Stimulated activated naive CD8-positive, alpha-beta T cell treated with anti-CD3 and anti-CD28 coated beads, Interleukin-15, Interleukin-2, amounts not matched to agents 100 ng/mL and 50 ng/mL, for 24 hours (primary cell): ENCODE measurements around the gene WDR82.
"Not testable (repeated sequence)": the region's sequence is repeated elsewhere in the genome, so short reads cannot be mapped to it uniquely, and the experiment has no call there.

ENCODE experiments used
- H3K27ac Mint-ChIP-seq: one replicate; pipeline ENCODE4 v1.8.0; 2021; ENCODE audit warnings: mild to moderate bottlenecking, mixed read lengths
- H3K27me3 Mint-ChIP-seq: one replicate; pipeline ENCODE4 v1.8.0; 2021; ENCODE audit warnings: mixed read lengths
- H3K36me3 Mint-ChIP-seq: one replicate; pipeline ENCODE4 v1.8.0; 2021; ENCODE audit warnings: low read depth, mixed read lengths
- H3K4me1 Mint-ChIP-seq: one replicate; pipeline ENCODE4 v1.8.0; 2021; ENCODE audit warnings: low read depth, mixed read lengths
- H3K4me3 Mint-ChIP-seq: one replicate; pipeline ENCODE4 v1.8.0; 2021; ENCODE audit warnings: mild to moderate bottlenecking, mixed read lengths
- H3K9me3 Mint-ChIP-seq: one replicate; pipeline ENCODE4 v1.8.0; 2021; ENCODE audit warnings: mixed read lengths

Gene WDR82

GRCh38 chr3:52283306-52283705 is 4.9 kb upstream of the WDR82 start:
- Mint-ChIP-seq H3K4me1 (peaks cover 64% of the 10 kb centered on the region), H3K27me3 (no peaks in the 10 kb centered on the region), H3K9me3 (no peaks in the 10 kb centered on the region), H3K36me3 (peaks cover 13% of the 10 kb centered on the region), H3K27ac (peak overlapping the region; percentile 72), H3K4me3 (no peak overlapping the region)

- no peaks in the 10 kb centered on the region for H3K27me3 Mint-ChIP-seq
- peak overlapping the region; percentile 44 for H3K4me3 Mint-ChIP-seq
- H3K4me1 Mint-ChIP-seq: peaks cover 68% of the 10 kb centered on the region
- no peaks in the 10 kb centered on the region for H3K9me3 Mint-ChIP-seq
- peaks cover 21% of the 10 kb centered on the region for H3K36me3 Mint-ChIP-seq
- H3K27ac Mint-ChIP-seq: peak overlapping the region; percentile 85
Observed at GRCh38 chr3:52281981-52282801, 3.7 kb upstream of the WDR82 start.

GRCh38 chr3:52280050-52280461 is 1.6 kb upstream of the WDR82 start:
- peaks cover 37% of the 10 kb centered on the region for H3K36me3 Mint-ChIP-seq
- no peaks in the 10 kb centered on the region for H3K27me3 Mint-ChIP-seq
- peak overlapping the region; percentile 93 for H3K27ac Mint-ChIP-seq
- H3K4me1 Mint-ChIP-seq: peaks cover 78% of the 10 kb centered on the region
- peak overlapping the region; percentile 97 for H3K4me3 Mint-ChIP-seq
- no peaks in the 10 kb centered on the region for H3K9me3 Mint-ChIP-seq

GRCh38 chr3:52279596-52279995 is 1.1 kb upstream of the WDR82 start:
- Mint-ChIP-seq H3K4me3 (peak overlapping the region; percentile 97), H3K36me3 (peaks cover 37% of the 10 kb centered on the region), H3K4me1 (peaks cover 83% of the 10 kb centered on the region), H3K27me3 (no peaks in the 10 kb centered on the region), H3K9me3 (no peaks in the 10 kb centered on the region), H3K27ac (peak overlapping the region; percentile 93)

GRCh38 chr3:52277972-52278509 is 408 bp downstream of the WDR82 start:
- Mint-ChIP-seq H3K27ac (peak overlapping the region; percentile 94), H3K9me3 (no peaks in the 10 kb centered on the region), H3K27me3 (no peaks in the 10 kb centered on the region), H3K4me3 (peak overlapping the region; percentile 97), H3K36me3 (peaks cover 53% of the 10 kb centered on the region), H3K4me1 (peaks cover 86% of the 10 kb centered on the region)

- H3K4me1 Mint-ChIP-seq: peaks cover 87% of the 10 kb centered on the region
- no peaks in the 10 kb centered on the region for H3K9me3 Mint-ChIP-seq
- peak overlapping the region; percentile 97 for H3K4me3 Mint-ChIP-seq
- H3K36me3 Mint-ChIP-seq: peaks cover 59% of the 10 kb centered on the region
- H3K27ac Mint-ChIP-seq: peak overlapping the region; percentile 94
- H3K27me3 Mint-ChIP-seq: no peaks in the 10 kb centered on the region
Observed at GRCh38 chr3:52277071-52277964, 1.1 kb downstream of the WDR82 start.

GRCh38 chr3:52274781-52275180 is 3.7 kb downstream of the WDR82 start:
- H3K27me3 Mint-ChIP-seq: not testable (repeated sequence)

GRCh38 chr3:52272831-52273230 is 5.6 kb downstream of the WDR82 start:
- H3K27ac Mint-ChIP-seq: peak overlapping the region; percentile 94
- H3K36me3 Mint-ChIP-seq: peaks cover 89% of the 10 kb centered on the region
- H3K9me3 Mint-ChIP-seq: no peaks in the 10 kb centered on the region
- H3K4me3 Mint-ChIP-seq: peak overlapping the region; percentile 97
- H3K27me3 Mint-ChIP-seq: no peaks in the 10 kb centered on the region
- H3K4me1 Mint-ChIP-seq: peaks cover 93% of the 10 kb centered on the region

More at GRCh38 chr3:52274781-52275180, 3.7 kb downstream of the WDR82 start:
- Mint-ChIP-seq H3K27ac (peak overlapping the region; percentile 94), H3K36me3 (peaks cover 78% of the 10 kb centered on the region), H3K4me1 (peaks cover 87% of the 10 kb centered on the region), H3K4me3 (peak overlapping the region; percentile 97)
- H3K9me3 Mint-ChIP-seq: not testable (repeated sequence)

GRCh38 chr3:52272172-52272571 is 6.3 kb downstream of the WDR82 start:
- not testable (repeated sequence) for H3K27me3 Mint-ChIP-seq, H3K9me3 Mint-ChIP-seq
- Mint-ChIP-seq H3K36me3 (peaks cover 89% of the 10 kb centered on the region), H3K27ac (peak overlapping the region; percentile 86), H3K4me3 (peak overlapping the region; percentile 97), H3K4me1 (peaks cover 95% of the 10 kb centered on the region)

- Mint-ChIP-seq H3K27ac (peak overlapping the region; percentile 86), H3K4me3 (peak overlapping the region; percentile 97), H3K4me1 (peaks cover 94% of the 10 kb centered on the region), H3K9me3 (no peaks in the 10 kb centered on the region), H3K36me3 (peaks cover 87% of the 10 kb centered on the region), H3K27me3 (no peaks in the 10 kb centered on the region)
Observed at GRCh38 chr3:52270252-52270754, 8.1 kb downstream of the WDR82 start.

GRCh38 chr3:52269776-52270175 is 8.7 kb downstream of the WDR82 start:
- Mint-ChIP-seq H3K4me3 (peak overlapping the region; percentile 97), H3K9me3 (no peaks in the 10 kb centered on the region), H3K4me1 (peaks cover 92% of the 10 kb centered on the region), H3K27ac (peak overlapping the region; percentile 86), H3K36me3 (peaks cover 90% of the 10 kb centered on the region), H3K27me3 (no peaks in the 10 kb centered on the region)

GRCh38 chr3:52268036-52268435 is 10.4 kb downstream of the WDR82 start:
- Mint-ChIP-seq H3K4me3 (peak overlapping the region; percentile 33), H3K36me3 (peaks cover 91% of the 10 kb centered on the region), H3K27ac (peak overlapping the region; percentile 86), H3K4me1 (peaks cover 92% of the 10 kb centered on the region), H3K27me3 (no peaks in the 10 kb centered on the region), H3K9me3 (no peaks in the 10 kb centered on the region)

- Mint-ChIP-seq H3K4me3 (no peak overlapping the region), H3K27me3 (no peaks in the 10 kb centered on the region), H3K9me3 (no peaks in the 10 kb centered on the region), H3K36me3 (peaks cover 94% of the 10 kb centered on the region), H3K4me1 (peaks cover 88% of the 10 kb centered on the region), H3K27ac (no peak overlapping the region)
Observed at GRCh38 chr3:52265387-52265786, 13.1 kb downstream of the WDR82 start.

- H3K36me3 Mint-ChIP-seq: peaks cover 98% of the 10 kb centered on the region
- H3K9me3 Mint-ChIP-seq: no peaks in the 10 kb centered on the region
- H3K4me3 Mint-ChIP-seq: no peak overlapping the region
- H3K27me3 Mint-ChIP-seq: no peaks in the 10 kb centered on the region
- peak overlapping the region; percentile 74 for H3K27ac Mint-ChIP-seq
- peaks cover 88% of the 10 kb centered on the region for H3K4me1 Mint-ChIP-seq
Observed at GRCh38 chr3:52262447-52262846, 16.0 kb downstream of the WDR82 start.
